ENCODE data around the gene GPD1L.
"Not testable (repeated sequence)": the region's sequence is repeated elsewhere in the genome, so short reads cannot be mapped to it uniquely, and the experiment has no call there.

Gene GPD1L

GRCh38 chr3:32186097-32186496 is 79.7 kb downstream of the GPD1L start:
- DNase-seq, result no peak

GRCh38 chr3:32186876-32187275 is 80.5 kb downstream of the GPD1L start:
- DNase-seq, result no peak

- DNase-seq, result no peak
Measured at GRCh38 chr3:32189693-32190092, 83.3 kb downstream of the GPD1L start.

GRCh38 chr3:32190556-32190955 is 84.1 kb downstream of the GPD1L start:
- DNase-seq, result not testable (repeated sequence)

- no peak for DNase-seq
Measured at GRCh38 chr3:32193101-32193500, 86.7 kb downstream of the GPD1L start.

GRCh38 chr3:32194653-32195052 is 88.2 kb downstream of the GPD1L start:
- DNase-seq, result no peak

GRCh38 chr3:32195995-32196540 is 89.6 kb downstream of the GPD1L start:
- DNase-seq, result no peak

- DNase-seq, result no peak
Measured at GRCh38 chr3:32197991-32198390, 91.6 kb downstream of the GPD1L start.

- DNase-seq, result no peak
Measured at GRCh38 chr3:32198714-32199113, 92.3 kb downstream of the GPD1L start.

GRCh38 chr3:32200490-32200889 is 94.1 kb downstream of the GPD1L start:
- no peak for DNase-seq

GRCh38 chr3:32200992-32201758 is 94.8 kb downstream of the GPD1L start:
- DNase-seq, result no peak

GRCh38 chr3:32202496-32202895 is 96.1 kb downstream of the GPD1L start:
- no peak for DNase-seq

- no peak for DNase-seq
Measured at GRCh38 chr3:32203854-32204253, 97.4 kb downstream of the GPD1L start.

GRCh38 chr3:32208447-32208846 is 102.0 kb downstream of the GPD1L start:
- DNase-seq, result no peak

GRCh38 chr3:32215185-32215584 is 108.8 kb downstream of the GPD1L start:
- no peak for DNase-seq

GRCh38 chr3:32216172-32216783 is 109.9 kb downstream of the GPD1L start:
- no peak for DNase-seq

- no peak for DNase-seq
Measured at GRCh38 chr3:32217339-32217738, 110.9 kb downstream of the GPD1L start.

Measured in NCI-H1694 treated with DMSO at 0.1 percent for 48 hours (cell line).